Measurements from ENCODE around the gene MAP1B. TPM values are rescaled to one million over a fixed set of nuclear protein-coding genes. Genes with fewer than 3 reads are reported as not detected.

MAP1B gene
- 127 TPM for polyA plus RNA-seq (2012; ENCODE audit: insufficient read depth, insufficient read length, low read depth)

DNA sequence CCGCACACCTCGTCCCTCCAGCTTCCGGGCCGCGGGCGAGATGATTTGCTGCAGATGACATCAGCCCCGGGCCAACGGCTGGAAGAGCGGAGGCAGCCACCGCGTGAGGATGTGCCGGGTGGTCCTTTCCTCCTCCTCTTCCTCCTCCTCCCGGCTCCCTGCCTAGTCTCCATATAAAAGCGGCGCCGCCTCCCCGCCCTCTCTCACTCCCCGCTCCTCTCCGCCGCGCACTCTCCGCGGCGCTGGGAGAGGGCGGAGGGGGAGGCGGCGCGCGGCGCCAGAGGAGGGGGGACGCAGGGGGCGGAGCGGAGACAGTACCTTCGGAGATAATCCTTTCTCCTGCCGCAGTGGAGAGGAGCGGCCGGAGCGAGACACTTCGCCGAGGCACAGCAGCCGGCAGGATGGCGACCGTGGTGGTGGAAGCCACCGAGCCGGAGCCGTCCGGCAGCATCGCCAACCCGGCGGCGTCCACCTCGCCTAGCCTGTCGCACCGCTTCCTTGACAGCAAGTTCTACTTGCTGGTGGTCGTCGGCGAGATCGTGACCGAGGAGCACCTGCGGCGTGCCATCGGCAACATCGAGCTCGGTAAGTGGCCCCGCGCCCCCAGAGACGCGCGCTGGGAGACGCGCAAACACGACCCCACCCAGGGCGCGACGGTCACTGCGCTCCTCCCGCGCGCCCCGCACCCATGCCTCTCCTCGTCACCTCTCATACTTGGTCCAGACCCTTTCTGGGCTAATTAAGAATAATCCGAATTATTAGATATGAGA lies at the start of gene MAP1B:
MAP1B (plus strand) TSS at position 345 of the 770 bp plus-strand sequence; CDS start at position 402, 57 bp downstream.
- peak; percentile 91 for DNase-seq
- Histone ChIP-seq H3K4me1 (peaks cover 6% of the 10 kb centered on the region), H3K27me3 (no peaks in the 10 kb centered on the region), H3K4me3 (ENCODE audit: low read depth, low read length) (peak within 1 kb of the TSS; percentile 95), H3K9me3 (no peaks in the 10 kb centered on the region), H3K36me3 (peaks cover 3% of the 10 kb centered on the region)
- TF ChIP-seq, protein P1, sequence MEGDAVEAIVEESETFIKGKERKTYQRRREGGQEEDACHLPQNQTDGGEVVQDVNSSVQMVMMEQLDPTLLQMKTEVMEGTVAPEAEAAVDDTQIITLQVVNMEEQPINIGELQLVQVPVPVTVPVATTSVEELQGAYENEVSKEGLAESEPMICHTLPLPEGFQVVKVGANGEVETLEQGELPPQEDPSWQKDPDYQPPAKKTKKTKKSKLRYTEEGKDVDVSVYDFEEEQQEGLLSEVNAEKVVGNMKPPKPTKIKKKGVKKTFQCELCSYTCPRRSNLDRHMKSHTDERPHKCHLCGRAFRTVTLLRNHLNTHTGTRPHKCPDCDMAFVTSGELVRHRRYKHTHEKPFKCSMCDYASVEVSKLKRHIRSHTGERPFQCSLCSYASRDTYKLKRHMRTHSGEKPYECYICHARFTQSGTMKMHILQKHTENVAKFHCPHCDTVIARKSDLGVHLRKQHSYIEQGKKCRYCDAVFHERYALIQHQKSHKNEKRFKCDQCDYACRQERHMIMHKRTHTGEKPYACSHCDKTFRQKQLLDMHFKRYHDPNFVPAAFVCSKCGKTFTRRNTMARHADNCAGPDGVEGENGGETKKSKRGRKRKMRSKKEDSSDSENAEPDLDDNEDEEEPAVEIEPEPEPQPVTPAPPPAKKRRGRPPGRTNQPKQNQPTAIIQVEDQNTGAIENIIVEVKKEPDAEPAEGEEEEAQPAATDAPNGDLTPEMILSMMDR (IDR thresholded peaks at IDR 0.05; ENCODE audit: low read depth, low read length), result no peak

DNA sequence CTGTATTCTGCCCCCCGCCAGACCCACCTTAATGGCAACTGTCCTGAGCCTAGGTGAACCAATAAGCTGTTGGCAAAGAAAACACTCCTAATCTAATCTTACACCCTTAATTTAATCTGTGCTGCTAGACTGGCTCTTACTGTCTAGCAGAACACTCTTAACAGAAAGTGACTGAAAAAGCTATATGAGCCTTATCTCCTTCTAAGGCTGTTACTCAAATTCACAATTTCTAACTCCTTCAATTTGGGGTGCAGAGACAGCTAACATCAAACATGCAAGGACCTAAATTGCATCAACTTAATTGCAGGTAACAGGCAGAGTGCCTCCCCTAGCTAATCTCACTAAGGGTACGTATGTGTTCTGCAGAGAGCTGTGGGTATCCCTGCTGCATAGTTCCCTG lies 49.5 kb upstream of the MAP1B start:
- peaks cover 19% of the 10 kb centered on the region for H3K4me1 ChIP-seq
- no peaks in the 10 kb centered on the region for H3K36me3 ChIP-seq
- DNase-seq, result peak; percentile 43
- peak overlapping the region; percentile 1; the same call in 1 of the 2 replicates for H3K4me3 ChIP-seq (ENCODE audit: low read depth, low read length)
- TF ChIP-seq, protein P1 (IDR thresholded peaks at IDR 0.05; ENCODE audit: low read depth, low read length), result no peak
- H3K9me3 ChIP-seq, result no peaks in the 10 kb centered on the region
- H3K27me3 ChIP-seq, result no peaks in the 10 kb centered on the region

DNA sequence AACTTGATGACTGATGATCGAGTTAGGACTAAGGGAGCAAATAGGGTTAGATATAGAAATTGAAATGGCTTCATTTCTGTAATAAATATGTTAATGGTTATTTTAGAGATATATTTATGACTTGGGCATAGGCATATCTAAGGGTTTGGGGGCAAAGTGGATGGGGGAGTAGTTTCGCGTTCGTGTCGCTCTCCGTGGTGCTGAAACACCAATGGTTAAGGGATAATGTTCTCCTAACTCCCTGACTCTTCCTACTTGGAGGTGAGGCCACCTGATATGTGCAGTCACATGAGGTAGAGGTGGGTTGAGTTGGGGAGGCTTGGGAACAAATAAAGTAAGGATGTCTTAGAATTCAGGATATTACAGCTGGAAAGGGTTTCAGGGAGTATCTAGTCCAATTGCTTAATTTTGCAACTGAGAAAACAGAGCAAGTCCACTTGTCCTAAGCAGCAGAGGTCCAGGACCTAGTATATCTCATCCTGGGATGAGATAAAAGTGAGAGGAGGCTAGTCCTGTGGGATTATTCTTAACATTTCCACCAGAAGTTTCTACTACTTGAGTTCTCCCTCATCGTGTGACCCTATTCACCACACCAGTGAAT lies 44.0 kb upstream of the MAP1B start:
- H3K36me3 ChIP-seq, result no peaks in the 10 kb centered on the region
- H3K27me3 ChIP-seq, result no peaks in the 10 kb centered on the region
- no peak for DNase-seq
- H3K4me3 ChIP-seq (ENCODE audit: low read depth, low read length), result no peak overlapping the region
- peaks cover 36% of the 10 kb centered on the region for H3K4me1 ChIP-seq
- TF ChIP-seq, protein P1 (IDR thresholded peaks at IDR 0.05; ENCODE audit: low read depth, low read length), result no peak
- H3K9me3 ChIP-seq, result 0 out of 2 replicates have a peak, but pooled peaks cover 3% of the 10 kb centered on the region

DNA sequence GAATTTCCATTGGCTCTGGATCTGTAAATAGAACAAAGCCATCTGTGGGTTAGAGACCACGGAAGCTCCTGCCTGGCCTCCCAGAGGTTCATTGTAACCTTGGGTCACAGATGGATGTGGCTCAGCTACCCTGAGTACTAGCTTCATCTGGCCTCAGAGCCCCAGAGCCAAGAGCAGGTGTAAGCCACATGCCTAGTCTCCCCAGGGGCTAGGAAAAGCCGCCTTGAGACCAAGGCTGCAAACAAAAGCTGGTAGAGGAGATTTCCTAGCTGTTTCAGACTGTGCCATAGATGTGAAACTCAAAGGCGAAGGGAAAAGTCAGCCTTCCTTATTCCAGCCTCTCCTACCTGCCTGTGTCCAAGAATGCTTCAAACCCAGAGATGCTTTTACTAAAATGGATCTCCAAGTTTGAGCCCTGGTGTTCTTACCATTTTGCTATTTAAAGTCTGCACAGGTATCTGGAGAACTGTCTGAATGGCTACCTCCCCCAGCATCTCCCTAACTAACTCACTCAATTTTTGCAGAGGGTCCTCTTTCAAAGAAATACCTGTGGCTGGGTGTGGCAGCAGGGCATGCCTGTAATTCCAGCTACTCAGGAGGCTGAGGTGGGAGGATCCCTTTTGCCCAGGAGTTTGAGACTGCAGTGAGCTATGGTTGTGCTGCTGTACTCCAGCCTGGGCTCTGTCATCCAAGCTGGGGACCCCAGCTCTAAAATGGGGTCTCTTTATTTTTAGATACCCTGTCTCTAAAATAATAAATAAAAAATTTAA lies 42.3 kb upstream of the MAP1B start:
- TF ChIP-seq, protein P1 (IDR thresholded peaks at IDR 0.05; ENCODE audit: low read depth, low read length), result no peak
- Histone ChIP-seq H3K4me3 (ENCODE audit: low read depth, low read length) (no peak overlapping the region), H3K9me3 (0 out of 2 replicates have a peak, but pooled peaks cover 3% of the 10 kb centered on the region), H3K27me3 (no peaks in the 10 kb centered on the region), H3K36me3 (no peaks in the 10 kb centered on the region), H3K4me1 (peaks cover 31% of the 10 kb centered on the region)
- DNase-seq, result peak; percentile 54

DNA sequence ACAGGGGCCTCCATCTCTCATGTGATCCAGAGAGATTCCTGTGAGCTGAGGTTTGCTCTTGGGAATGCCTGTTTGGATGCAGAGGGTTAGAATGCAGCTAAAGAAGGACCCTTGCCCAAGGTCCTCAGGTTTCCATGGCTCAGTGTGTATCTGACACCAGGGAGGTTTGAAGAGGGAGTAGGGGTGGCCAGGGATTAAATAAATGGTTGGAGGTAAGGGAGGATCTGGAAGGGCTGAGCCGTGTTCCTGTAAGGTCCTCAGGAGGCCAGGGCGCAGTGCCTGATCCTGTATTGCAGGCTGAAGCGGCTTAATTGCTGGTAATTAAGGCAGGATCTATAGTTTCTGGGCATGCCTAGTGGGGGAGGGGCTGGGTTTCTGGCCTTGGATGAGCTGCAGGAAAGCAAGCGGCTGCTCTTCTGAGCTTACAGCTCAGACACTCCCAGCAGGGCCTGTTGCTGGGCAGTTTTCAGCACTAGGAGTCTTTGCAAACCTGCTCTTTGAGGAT lies 41.5 kb upstream of the MAP1B start:
- H3K4me1 ChIP-seq, result peaks cover 31% of the 10 kb centered on the region
- TF ChIP-seq, protein P1 (IDR thresholded peaks at IDR 0.05; ENCODE audit: low read depth, low read length), result no peak
- H3K36me3 ChIP-seq, result no peaks in the 10 kb centered on the region
- 0 out of 2 replicates have a peak, but pooled peaks cover 3% of the 10 kb centered on the region for H3K9me3 ChIP-seq
- no peak overlapping the region for H3K4me3 ChIP-seq (ENCODE audit: low read depth, low read length)
- no peaks in the 10 kb centered on the region for H3K27me3 ChIP-seq
- peak; percentile 96 for DNase-seq
